ENCODE results near the gene METAP2.

The METAP2 gene

DNA sequence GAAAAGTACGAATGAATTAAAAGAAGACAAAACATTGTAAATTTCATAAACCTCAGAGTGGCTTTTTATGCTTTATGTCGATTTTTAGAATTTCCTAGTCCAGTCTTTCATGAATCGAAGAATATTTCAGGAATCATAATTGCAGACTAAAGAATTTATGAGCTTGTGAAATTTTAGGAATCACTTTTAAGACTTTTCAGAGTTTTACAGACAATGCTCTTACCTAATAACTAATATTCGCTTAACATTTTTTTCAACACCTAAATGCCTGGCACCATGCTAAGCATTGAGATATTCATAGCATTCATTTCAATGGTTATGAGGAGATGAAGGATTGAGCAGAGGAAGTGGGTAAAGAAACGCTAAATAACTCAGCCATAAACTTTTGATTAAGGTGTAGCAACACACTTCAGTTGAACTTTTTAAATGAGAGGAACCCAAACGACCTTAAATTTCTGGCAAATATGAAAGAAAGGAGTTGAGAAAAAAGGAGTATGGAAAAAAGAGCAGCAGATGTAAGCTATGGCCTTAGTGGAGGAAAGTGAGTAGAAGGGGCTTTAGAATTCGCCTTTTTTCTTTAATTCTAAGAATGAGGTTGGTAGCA, 78.1 kb downstream of the METAP2 start:
- no peak for DNase-seq

DNA sequence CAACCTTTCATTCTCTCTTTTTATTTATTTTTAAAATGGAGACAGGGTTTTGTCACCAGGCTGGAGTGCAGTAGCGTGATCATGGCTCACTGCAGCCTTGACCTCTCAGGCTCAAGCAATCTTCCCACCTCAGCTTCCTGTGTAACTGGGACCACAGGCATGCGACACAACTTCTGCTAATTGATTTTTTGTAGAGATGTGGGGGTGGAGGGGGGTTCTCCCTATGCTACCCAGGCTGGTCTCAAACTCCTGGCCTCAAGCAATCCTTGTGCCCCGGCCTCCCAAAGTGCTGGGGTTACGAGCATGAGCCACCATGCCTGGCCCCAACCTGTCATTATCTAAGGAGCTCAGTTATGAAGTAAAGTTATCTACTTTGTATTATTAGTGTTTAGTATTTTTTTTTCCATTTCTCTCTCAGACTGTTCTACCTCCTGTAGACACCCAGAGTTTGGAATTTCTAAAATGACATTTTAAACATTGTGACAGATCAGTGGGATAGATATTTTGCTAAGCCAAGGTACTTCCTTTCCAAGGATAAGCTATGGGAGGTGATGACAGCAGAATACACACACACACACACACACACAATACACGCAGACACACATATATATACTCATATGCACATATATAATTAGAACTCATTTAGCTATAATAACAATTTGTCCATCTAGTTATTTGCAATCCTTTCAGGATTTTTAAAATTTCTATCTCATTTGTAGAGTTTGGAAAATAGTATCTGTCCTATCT, 79.4 kb downstream of the METAP2 start:
- DNase-seq, result no peak

DNA sequence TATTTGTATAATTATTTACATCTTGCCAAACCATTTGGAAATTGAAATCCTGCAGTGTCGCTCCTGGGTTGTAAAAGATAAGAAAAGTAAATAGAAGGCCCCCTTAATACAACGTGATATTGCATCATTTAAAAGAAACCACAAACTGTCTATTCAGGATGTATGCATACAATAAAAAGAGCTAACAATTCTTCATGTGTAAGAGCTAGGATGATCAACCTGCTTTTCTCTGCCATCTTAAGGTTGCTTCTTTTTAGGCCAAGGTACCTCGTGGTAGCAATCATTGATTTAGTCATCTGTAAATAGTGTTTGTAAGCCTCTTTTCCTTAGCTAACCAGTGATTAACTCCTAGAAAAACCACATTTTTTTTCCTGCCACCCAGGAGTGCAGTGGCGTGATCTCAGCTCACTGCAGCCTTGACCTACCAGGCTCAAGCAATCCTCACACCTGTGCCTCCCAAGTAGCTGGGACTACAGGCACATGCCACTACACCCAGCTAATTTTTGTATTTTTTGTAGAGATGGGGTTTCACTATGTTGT, 80.7 kb downstream of the METAP2 start:
- no peak for DNase-seq

DNA sequence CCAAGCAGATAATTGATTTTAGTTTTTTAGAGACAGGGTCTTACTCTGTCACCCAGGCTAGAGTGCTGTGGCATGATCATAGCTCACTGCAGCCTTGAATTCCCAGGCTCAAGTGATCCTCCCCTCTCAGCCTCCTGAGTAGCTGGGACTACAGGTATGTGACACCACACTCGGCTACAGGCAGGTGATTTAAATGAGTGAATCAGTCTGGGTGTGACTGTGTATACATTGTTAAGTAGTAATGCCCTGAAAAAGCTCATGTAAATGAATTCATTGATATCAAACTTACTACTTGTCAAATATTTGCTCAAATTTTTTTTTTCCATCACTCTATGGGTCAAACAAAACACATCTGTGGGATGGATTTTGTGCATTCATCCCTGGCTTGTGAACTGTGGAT, 83.7 kb downstream of the METAP2 start:
- no peak for DNase-seq
